Measurements from ENCODE around the gene RTEL1. TPM values are rescaled to one million over a fixed set of nuclear protein-coding genes. Genes with fewer than 3 reads are reported as not detected.

The RTEL1 gene
- total and polyA plus RNA-seq, 7 donors = 3.6 to 44.3 (median 22.4) TPM

DNA sequence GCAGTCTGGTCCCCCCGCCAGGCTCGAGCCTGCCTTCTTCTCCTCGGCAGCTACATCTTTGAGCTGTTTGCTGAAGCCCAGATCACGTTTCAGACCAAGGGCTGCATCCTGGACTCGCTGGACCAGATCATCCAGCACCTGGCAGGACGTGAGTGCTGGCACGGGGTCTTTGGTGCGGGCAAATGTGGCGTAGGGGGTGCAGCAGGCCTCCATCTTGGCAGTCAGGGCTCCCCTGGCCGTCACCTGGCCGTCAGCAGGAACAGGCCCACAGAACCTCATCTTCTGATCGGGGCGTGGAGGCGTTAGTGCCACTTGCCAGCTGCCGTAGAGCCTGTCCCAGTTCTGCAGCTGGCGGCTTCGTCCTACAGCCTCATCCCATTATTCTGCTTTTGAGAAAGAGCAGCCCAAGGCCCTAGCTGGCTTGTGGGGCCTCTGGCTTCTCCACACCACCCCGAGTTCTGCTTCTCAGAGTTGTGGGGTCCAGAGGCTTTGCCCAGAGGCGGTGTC lies 21.7 kb downstream of the RTEL1 start:
- Histone ChIP-seq H3K27me3 (no peaks in the 10 kb centered on the region), H3K9me3 (no peaks in the 10 kb centered on the region), H3K36me3 (peaks cover 0 to 48% (median 8%) of the 10 kb centered on the region in 4 donors), H3K4me1 (peaks cover 0 to 22% (median 18%) of the 10 kb centered on the region in 4 donors), H3K27ac (no peak overlapping the region), H3K4me3 (no peak overlapping the region)
- WGBS, 2 donors = 92 to 95% methylated on average over 19 of the region's 19 CpGs
- TF ChIP-seq CTCF (IDR thresholded peaks at IDR 0.05) (no peak), EP300 (IDR thresholded peaks at IDR 0.05) (no peak), POLR2AphosphoS5 (IDR thresholded peaks at IDR 0.05) (no peak), POLR2A (IDR thresholded peaks at IDR 0.05) (no peak)
- no peak for DNase-seq
- intact Hi-C loops (cut with DNase I) = no loop called here

DNA sequence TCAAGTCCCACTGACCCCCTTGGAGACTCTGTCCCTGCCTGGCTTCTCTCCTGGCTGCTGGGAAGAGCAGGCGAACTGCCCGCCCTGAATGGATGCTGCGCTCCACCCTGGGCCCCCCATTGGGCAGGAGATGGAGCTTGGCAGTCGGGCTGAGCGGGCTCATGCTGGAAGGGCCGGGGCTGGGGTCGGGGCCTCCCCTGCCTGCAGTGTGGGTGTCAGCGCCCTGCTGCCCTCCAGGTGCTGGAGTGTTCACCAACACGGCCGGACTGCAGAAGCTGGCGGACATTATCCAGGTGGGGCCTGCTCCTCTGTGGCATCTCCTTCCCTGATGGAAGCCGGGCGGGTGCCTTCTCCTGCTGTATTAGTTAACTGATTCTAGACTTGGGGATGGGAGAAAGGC lies 22.3 kb downstream of the RTEL1 start:
- H3K4me3 ChIP-seq = no peak overlapping the region
- no peaks in the 10 kb centered on the region for H3K27me3 ChIP-seq
- TF ChIP-seq POLR2A (IDR thresholded peaks at IDR 0.05) (no peak), POLR2AphosphoS5 (IDR thresholded peaks at IDR 0.05) (no peak), CTCF (IDR thresholded peaks at IDR 0.05) (no peak), EP300 (IDR thresholded peaks at IDR 0.05) (no peak)
- no peaks in the 10 kb centered on the region for H3K9me3 ChIP-seq
- H3K27ac ChIP-seq = no peak overlapping the region
- DNase-seq = no peak
- H3K4me1 ChIP-seq = peaks cover 0 to 22% (median 20%) of the 10 kb centered on the region in 4 donors
- peaks cover 0 to 43% (median 8%) of the 10 kb centered on the region in 4 donors for H3K36me3 ChIP-seq
- intact Hi-C loops (cut with DNase I) = no loop called here
- WGBS, 2 donors = 96% methylated on average over 13 of the region's 13 CpGs

DNA sequence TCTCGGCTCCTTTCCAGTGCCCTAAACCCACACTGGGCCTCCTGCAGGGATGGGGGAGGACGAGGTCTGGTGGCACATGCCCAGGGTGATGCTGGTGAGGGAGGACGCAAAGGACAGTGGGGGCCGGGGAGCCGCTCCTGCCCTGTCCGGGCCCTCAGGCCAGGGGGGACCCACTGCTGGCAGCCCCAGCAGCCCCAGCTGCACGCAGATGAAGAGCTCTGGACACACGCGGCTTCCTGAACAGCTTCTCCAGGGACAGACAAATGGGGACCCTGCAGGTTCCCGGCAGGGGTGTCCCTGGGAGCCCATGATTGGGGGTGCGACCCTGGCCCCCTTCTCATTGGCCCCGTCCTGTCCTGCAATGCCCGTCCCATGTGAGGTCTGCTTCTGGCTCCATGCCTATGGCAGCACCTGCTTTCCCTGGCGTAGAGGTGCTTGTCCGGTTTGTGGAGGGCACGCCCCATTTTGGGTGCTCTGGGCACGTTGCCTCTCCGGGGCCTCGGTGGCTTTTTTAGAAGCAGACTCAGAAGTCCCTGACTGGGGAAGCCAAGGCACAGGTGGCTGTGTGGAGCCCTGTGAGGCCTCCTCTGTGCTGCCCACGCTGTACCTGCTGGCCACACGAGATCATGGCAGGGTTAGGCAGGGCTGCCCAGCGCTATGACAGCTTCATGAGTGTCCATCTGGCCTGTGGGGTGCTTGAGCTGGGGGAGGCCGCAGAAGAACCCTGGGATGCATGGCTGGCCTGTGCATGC lies 22.9 kb downstream of the RTEL1 start:
- TF ChIP-seq POLR2A (IDR thresholded peaks at IDR 0.05) (no peak), EP300 (IDR thresholded peaks at IDR 0.05) (no peak), POLR2AphosphoS5 (IDR thresholded peaks at IDR 0.05) (no peak), CTCF (IDR thresholded peaks at IDR 0.05) (no peak)
- H3K4me1 ChIP-seq = peaks cover 0 to 26% (median 26%) of the 10 kb centered on the region in 4 donors
- no peak for DNase-seq
- no peak overlapping the region for H3K4me3 ChIP-seq
- H3K9me3 ChIP-seq = no peaks in the 10 kb centered on the region
- intact Hi-C loops (cut with DNase I) = no loop called here
- WGBS, 2 donors = 90 to 93% methylated on average over 23 of the region's 23 CpGs
- H3K27me3 ChIP-seq = no peaks in the 10 kb centered on the region
- peak overlapping the region; percentile 80 to 90 (median 80) for H3K27ac ChIP-seq
- peaks cover 0 to 37% (median 8%) of the 10 kb centered on the region in 4 donors for H3K36me3 ChIP-seq

GRCh38 chr20:63681609-63682142 lies 23.6 kb downstream of the RTEL1 start:
- Histone ChIP-seq H3K9me3 (no peaks in the 10 kb centered on the region), H3K36me3 (peaks cover 0 to 31% (median 8%) of the 10 kb centered on the region in 4 donors), H3K4me3 (no peak overlapping the region), H3K27ac (peak overlapping the region; percentile 80 to 90 (median 80)), H3K27me3 (no peaks in the 10 kb centered on the region), H3K4me1 (peaks cover 0 to 33% (median 32%) of the 10 kb centered on the region in 4 donors)
- TF ChIP-seq POLR2AphosphoS5 (IDR thresholded peaks at IDR 0.05) (no peak), CTCF (IDR thresholded peaks at IDR 0.05) (no peak), POLR2A (IDR thresholded peaks at IDR 0.05) (no peak), EP300 (IDR thresholded peaks at IDR 0.05) (no peak)
- no peak for DNase-seq
- intact Hi-C loops (cut with DNase I) = no loop called here
- 95 to 98% methylated on average over 13 of the region's 13 CpGs for WGBS, 2 donors
